Tibial nerve (tissue), 3 donors: ENCODE measurements around the gene CCDC17.

Experiments
- POLR2A ChIP-seq, 2 donors: fragments of 450-650 bp; IDR thresholded peaks; one replicate each; pipeline ENCODE4 v1.6.1; 2017; ENCODE audit warnings: antibody characterized with exemption in 2 of 2, mild to moderate bottlenecking in 2 of 2, moderate library complexity in 2 of 2
- TF ChIP-seq, protein P1 (sequence below), 5 experiments: fragments of 200-600 bp in 3 of 5; fragments of 450-650 bp in 2 of 5; sonication (generic) in 3 of 5; IDR thresholded peaks; one replicate each; pipeline ENCODE4 v1.5.1; 2016 to 2019; ENCODE audit warnings: antibody characterized with exemption in 5 of 5, mild to moderate bottlenecking in 3 of 5, moderate library complexity in 2 of 5

GRCh38 chr1:45656573-45657226 lies 32.8 kb upstream of the CCDC17 start:
- TF ChIP-seq POLR2A (IDR thresholded peaks at IDR 0.05) = no peak
- TF ChIP-seq, protein P1, sequence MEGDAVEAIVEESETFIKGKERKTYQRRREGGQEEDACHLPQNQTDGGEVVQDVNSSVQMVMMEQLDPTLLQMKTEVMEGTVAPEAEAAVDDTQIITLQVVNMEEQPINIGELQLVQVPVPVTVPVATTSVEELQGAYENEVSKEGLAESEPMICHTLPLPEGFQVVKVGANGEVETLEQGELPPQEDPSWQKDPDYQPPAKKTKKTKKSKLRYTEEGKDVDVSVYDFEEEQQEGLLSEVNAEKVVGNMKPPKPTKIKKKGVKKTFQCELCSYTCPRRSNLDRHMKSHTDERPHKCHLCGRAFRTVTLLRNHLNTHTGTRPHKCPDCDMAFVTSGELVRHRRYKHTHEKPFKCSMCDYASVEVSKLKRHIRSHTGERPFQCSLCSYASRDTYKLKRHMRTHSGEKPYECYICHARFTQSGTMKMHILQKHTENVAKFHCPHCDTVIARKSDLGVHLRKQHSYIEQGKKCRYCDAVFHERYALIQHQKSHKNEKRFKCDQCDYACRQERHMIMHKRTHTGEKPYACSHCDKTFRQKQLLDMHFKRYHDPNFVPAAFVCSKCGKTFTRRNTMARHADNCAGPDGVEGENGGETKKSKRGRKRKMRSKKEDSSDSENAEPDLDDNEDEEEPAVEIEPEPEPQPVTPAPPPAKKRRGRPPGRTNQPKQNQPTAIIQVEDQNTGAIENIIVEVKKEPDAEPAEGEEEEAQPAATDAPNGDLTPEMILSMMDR (IDR thresholded peaks at IDR 0.05) = no peak
